ENCODE data around the gene GPC6. TPM values are rescaled to one million over a fixed set of nuclear protein-coding genes. Genes with fewer than 3 reads are reported as not detected.

GPC6 gene
- total RNA-seq, 1 donor from 2014 or later: 42.9 TPM

DNA sequence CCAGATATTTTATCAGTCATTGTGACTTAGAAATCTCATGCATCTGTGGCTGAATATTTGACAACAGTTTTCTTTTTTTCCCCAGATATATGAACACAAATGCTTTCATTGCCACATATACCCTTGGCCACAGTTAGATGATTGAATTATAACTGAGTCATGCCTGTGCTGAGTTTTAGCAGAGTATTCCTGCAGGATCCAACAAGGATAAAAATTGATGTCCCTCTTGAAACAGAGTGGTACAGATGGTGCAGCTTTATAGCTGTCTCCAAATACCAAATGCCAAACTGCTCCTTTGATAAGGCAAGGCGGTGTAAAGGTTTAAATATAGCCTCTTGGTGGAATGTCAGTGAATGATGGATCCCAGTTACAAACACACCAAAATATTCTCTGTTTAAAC, 428.5 kb downstream of the GPC6 start:
- H3K4me3 Mint-ChIP-seq: no peak overlapping the region
- Histone ChIP-seq H3K27ac (no peak overlapping the region), H3K9me3 (ENCODE audit: low read depth) (no peaks in the 10 kb centered on the region), H3K4me2 (no peak overlapping the region), H3K79me2 (ENCODE audit: low read depth) (no peaks in the 10 kb centered on the region), H2AFZ (replicated peaks) (no peak overlapping the region), H4K20me1 (ENCODE audit: low read depth) (no peaks in the 10 kb centered on the region), H3K27me3 (no peaks in the 10 kb centered on the region), H3K4me3 (no peak overlapping the region), H3F3A (ENCODE audit: low read depth) (no peaks in the 10 kb centered on the region), H3K36me3 (no peaks in the 10 kb centered on the region), H3K9ac (no peak overlapping the region), H3K4me1 (peaks cover 13% of the 10 kb centered on the region)
- DNase-seq (ENCODE audit: low spot score): no peak
- no peaks in the 10 kb centered on the region for H3K4me1 Mint-ChIP-seq
- peaks cover 5% of the 10 kb centered on the region for H3K9me3 Mint-ChIP-seq
- H3K27me3 Mint-ChIP-seq (ENCODE audit: insufficient read depth, low read depth): no peaks in the 10 kb centered on the region
- no peaks in the 10 kb centered on the region for H3K36me3 Mint-ChIP-seq
- TF ChIP-seq EZH2phosphoT487 (IDR thresholded peaks at IDR 0.05) (no peak), EZH2 (IDR thresholded peaks at IDR 0.05) (no peak)
- TF ChIP-seq, protein P1, sequence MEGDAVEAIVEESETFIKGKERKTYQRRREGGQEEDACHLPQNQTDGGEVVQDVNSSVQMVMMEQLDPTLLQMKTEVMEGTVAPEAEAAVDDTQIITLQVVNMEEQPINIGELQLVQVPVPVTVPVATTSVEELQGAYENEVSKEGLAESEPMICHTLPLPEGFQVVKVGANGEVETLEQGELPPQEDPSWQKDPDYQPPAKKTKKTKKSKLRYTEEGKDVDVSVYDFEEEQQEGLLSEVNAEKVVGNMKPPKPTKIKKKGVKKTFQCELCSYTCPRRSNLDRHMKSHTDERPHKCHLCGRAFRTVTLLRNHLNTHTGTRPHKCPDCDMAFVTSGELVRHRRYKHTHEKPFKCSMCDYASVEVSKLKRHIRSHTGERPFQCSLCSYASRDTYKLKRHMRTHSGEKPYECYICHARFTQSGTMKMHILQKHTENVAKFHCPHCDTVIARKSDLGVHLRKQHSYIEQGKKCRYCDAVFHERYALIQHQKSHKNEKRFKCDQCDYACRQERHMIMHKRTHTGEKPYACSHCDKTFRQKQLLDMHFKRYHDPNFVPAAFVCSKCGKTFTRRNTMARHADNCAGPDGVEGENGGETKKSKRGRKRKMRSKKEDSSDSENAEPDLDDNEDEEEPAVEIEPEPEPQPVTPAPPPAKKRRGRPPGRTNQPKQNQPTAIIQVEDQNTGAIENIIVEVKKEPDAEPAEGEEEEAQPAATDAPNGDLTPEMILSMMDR (IDR thresholded peaks at IDR 0.05): no peak
- no peak overlapping the region for H3K27ac Mint-ChIP-seq

DNA sequence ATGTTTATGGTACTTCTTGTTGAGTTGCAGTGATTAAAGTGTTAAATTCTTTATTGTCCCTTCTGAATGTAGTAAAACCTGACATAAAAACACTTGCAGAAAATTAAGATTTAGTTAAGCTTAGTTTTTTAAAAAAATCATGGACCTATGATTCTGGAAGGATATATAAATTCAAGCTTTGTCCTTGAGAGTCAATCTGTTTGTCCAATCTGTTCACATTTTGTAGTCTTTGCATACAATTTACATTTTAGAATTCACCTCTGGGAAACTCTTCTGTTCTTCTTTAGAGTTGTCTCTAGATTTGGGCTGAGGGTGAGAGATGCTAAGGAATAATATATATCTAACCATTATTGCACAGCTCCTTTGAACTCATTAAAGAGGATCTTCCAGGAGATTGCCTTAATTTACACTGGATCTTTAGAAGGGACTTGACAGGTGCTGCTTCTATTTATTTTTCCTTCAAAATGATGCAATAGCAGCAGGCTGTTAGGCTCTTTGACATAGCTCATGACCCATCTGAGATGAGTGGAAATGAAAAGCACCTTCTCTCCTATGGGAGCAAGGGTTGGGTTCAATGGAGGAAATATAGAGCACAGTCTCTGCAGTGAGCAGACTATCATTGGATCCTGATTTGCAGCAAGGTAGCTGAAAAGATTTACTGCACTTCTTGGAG, 433.9 kb downstream of the GPC6 start:
- H3F3A ChIP-seq (ENCODE audit: low read depth): no peaks in the 10 kb centered on the region
- no peaks in the 10 kb centered on the region for H4K20me1 ChIP-seq (ENCODE audit: low read depth)
- H3K79me2 ChIP-seq (ENCODE audit: low read depth): no peaks in the 10 kb centered on the region
- no peaks in the 10 kb centered on the region for H3K4me1 Mint-ChIP-seq
- no peaks in the 10 kb centered on the region for H3K27me3 Mint-ChIP-seq (ENCODE audit: insufficient read depth, low read depth)
- no peak overlapping the region for H3K27ac ChIP-seq
- peaks cover 5% of the 10 kb centered on the region for H3K9me3 Mint-ChIP-seq
- H3K36me3 ChIP-seq: no peaks in the 10 kb centered on the region
- no peak overlapping the region for H3K4me3 ChIP-seq
- no peaks in the 10 kb centered on the region for H3K4me1 ChIP-seq
- no peak overlapping the region for H3K4me2 ChIP-seq
- H3K4me3 Mint-ChIP-seq: no peak overlapping the region
- no peaks in the 10 kb centered on the region for H3K9me3 ChIP-seq (ENCODE audit: low read depth)
- no peaks in the 10 kb centered on the region for H3K27me3 ChIP-seq
- H3K36me3 Mint-ChIP-seq: no peaks in the 10 kb centered on the region
- H3K9ac ChIP-seq: no peak overlapping the region
- H3K27ac Mint-ChIP-seq: no peak overlapping the region
- no peak for TF ChIP-seq EZH2phosphoT487 (IDR thresholded peaks at IDR 0.05)
- TF ChIP-seq EZH2 (IDR thresholded peaks at IDR 0.05): no peak
- TF ChIP-seq, protein P1 (IDR thresholded peaks at IDR 0.05): no peak
- DNase-seq (ENCODE audit: low spot score): no peak
- no peak overlapping the region for H2AFZ ChIP-seq (replicated peaks)

DNA sequence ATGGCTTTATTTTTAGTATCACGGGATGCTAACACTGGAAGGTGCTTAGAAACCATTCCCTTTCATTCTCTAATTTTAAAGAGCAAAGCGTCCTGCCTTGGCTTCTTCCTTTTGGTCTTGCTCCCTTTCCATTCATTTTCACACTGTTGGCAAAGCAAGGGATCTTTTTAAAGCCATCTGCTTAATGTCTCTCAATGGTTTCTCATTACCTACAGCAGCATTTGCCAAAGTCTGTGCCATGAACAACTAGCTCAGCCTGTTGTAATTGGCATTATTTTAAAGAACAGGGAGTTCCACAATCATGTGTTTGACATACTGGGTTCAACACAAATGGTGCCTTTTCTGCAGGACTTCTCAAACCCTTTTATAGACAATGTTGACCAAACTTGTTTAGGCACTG, 444.3 kb downstream of the GPC6 start:
- Mint-ChIP-seq H3K36me3 (no peaks in the 10 kb centered on the region), H3K27me3 (ENCODE audit: insufficient read depth, low read depth) (no peaks in the 10 kb centered on the region), H3K9me3 (no peaks in the 10 kb centered on the region), H3K4me3 (no peak overlapping the region), H3K27ac (no peak overlapping the region), H3K4me1 (no peaks in the 10 kb centered on the region)
- H3K4me3 ChIP-seq: no peak overlapping the region
- H3K27me3 ChIP-seq: no peaks in the 10 kb centered on the region
- H3F3A ChIP-seq (ENCODE audit: low read depth): no peaks in the 10 kb centered on the region
- H4K20me1 ChIP-seq (ENCODE audit: low read depth): no peaks in the 10 kb centered on the region
- no peak overlapping the region for H3K27ac ChIP-seq
- H3K9me3 ChIP-seq (ENCODE audit: low read depth): no peaks in the 10 kb centered on the region
- no peak overlapping the region for H3K4me2 ChIP-seq
- H3K9ac ChIP-seq: no peak overlapping the region
- TF ChIP-seq, protein P1 (IDR thresholded peaks at IDR 0.05): no peak
- TF ChIP-seq EZH2 (IDR thresholded peaks at IDR 0.05): no peak
- TF ChIP-seq EZH2phosphoT487 (IDR thresholded peaks at IDR 0.05): no peak
- H3K79me2 ChIP-seq (ENCODE audit: low read depth): no peaks in the 10 kb centered on the region
- DNase-seq (ENCODE audit: low spot score): no peak
- no peaks in the 10 kb centered on the region for H3K4me1 ChIP-seq
- no peaks in the 10 kb centered on the region for H3K36me3 ChIP-seq
- H2AFZ ChIP-seq (replicated peaks): no peak overlapping the region

Data from neural progenitor cell (in vitro differentiated cells).